Measurements from ENCODE around the gene PIP5K1B. TPM values are rescaled to one million over a fixed set of nuclear protein-coding genes. Genes with fewer than 3 reads are reported as not detected.

Gene PIP5K1B
- total RNA-seq, 1 donor from 2014 or later, result 2.1 TPM

GRCh38 chr9:68998812-68999211 lies 293.8 kb downstream of the PIP5K1B start:
- H3K4me3 ChIP-seq (ENCODE audit: low read length in 3 of 3), result no peak overlapping the region
- H3K9ac ChIP-seq (ENCODE audit: low read depth in 1 of 3, low read length in 3 of 3), result no peak overlapping the region
- H3K27me3 ChIP-seq (ENCODE audit: control insufficient read depth in 3 of 3, insufficient read depth in 3 of 3, low read length in 3 of 3), result no peaks in the 10 kb centered on the region
- H3K36me3 ChIP-seq (ENCODE audit: control insufficient read depth in 3 of 3, insufficient read depth in 3 of 3, low read length in 3 of 3), result no peaks in the 10 kb centered on the region
- peaks cover 0 to 4% (median 0%) of the 10 kb centered on the region in 3 donors for H3K4me1 ChIP-seq (ENCODE audit: control insufficient read depth in 3 of 3, insufficient read depth in 3 of 3, low read length in 3 of 3)
- H3K9me3 ChIP-seq (ENCODE audit: control insufficient read depth in 3 of 3, low read length in 3 of 3), result no peaks in the 10 kb centered on the region
- H3K27ac ChIP-seq (ENCODE audit: low read depth, low read length), result no peak overlapping the region

GRCh38 chr9:68999393-69000105 lies 294.5 kb downstream of the PIP5K1B start:
- peaks cover 0 to 4% (median 0%) of the 10 kb centered on the region in 3 donors for H3K4me1 ChIP-seq (ENCODE audit: control insufficient read depth in 3 of 3, insufficient read depth in 3 of 3, low read length in 3 of 3)
- H3K27me3 ChIP-seq (ENCODE audit: control insufficient read depth in 3 of 3, insufficient read depth in 3 of 3, low read length in 3 of 3), result no peaks in the 10 kb centered on the region
- H3K27ac ChIP-seq (ENCODE audit: low read depth, low read length), result no peak overlapping the region
- no peaks in the 10 kb centered on the region for H3K36me3 ChIP-seq (ENCODE audit: control insufficient read depth in 3 of 3, insufficient read depth in 3 of 3, low read length in 3 of 3)
- H3K9me3 ChIP-seq (ENCODE audit: control insufficient read depth in 3 of 3, low read length in 3 of 3), result no peaks in the 10 kb centered on the region
- H3K9ac ChIP-seq (ENCODE audit: low read depth in 1 of 3, low read length in 3 of 3), result no peak overlapping the region
- no peak overlapping the region for H3K4me3 ChIP-seq (ENCODE audit: low read length in 3 of 3)

GRCh38 chr9:69001921-69002320 lies 296.9 kb downstream of the PIP5K1B start:
- Histone ChIP-seq H3K4me1 (ENCODE audit: control insufficient read depth in 3 of 3, insufficient read depth in 3 of 3, low read length in 3 of 3) (peaks cover 0 to 4% (median 0%) of the 10 kb centered on the region in 3 donors), H3K27me3 (ENCODE audit: control insufficient read depth in 3 of 3, insufficient read depth in 3 of 3, low read length in 3 of 3) (no peaks in the 10 kb centered on the region), H3K9me3 (ENCODE audit: control insufficient read depth in 3 of 3, low read length in 3 of 3) (no peaks in the 10 kb centered on the region), H3K27ac (ENCODE audit: low read depth, low read length) (no peak overlapping the region), H3K9ac (ENCODE audit: low read depth in 1 of 3, low read length in 3 of 3) (no peak overlapping the region), H3K36me3 (ENCODE audit: control insufficient read depth in 3 of 3, insufficient read depth in 3 of 3, low read length in 3 of 3) (no peaks in the 10 kb centered on the region), H3K4me3 (ENCODE audit: low read length in 3 of 3) (no peak overlapping the region)

GRCh38 chr9:69003051-69003450 lies 298.0 kb downstream of the PIP5K1B start:
- no peaks in the 10 kb centered on the region for H3K9me3 ChIP-seq (ENCODE audit: control insufficient read depth in 3 of 3, low read length in 3 of 3)
- no peaks in the 10 kb centered on the region for H3K36me3 ChIP-seq (ENCODE audit: control insufficient read depth in 3 of 3, insufficient read depth in 3 of 3, low read length in 3 of 3)
- H3K9ac ChIP-seq (ENCODE audit: low read depth in 1 of 3, low read length in 3 of 3), result no peak overlapping the region
- H3K4me3 ChIP-seq (ENCODE audit: low read length in 3 of 3), result no peak overlapping the region
- H3K27me3 ChIP-seq (ENCODE audit: control insufficient read depth in 3 of 3, insufficient read depth in 3 of 3, low read length in 3 of 3), result no peaks in the 10 kb centered on the region
- H3K27ac ChIP-seq (ENCODE audit: low read depth, low read length), result no peak overlapping the region
- H3K4me1 ChIP-seq (ENCODE audit: control insufficient read depth in 3 of 3, insufficient read depth in 3 of 3, low read length in 3 of 3), result peaks cover 0 to 4% (median 0%) of the 10 kb centered on the region in 3 donors

- Histone ChIP-seq H3K9me3 (ENCODE audit: control insufficient read depth in 3 of 3, low read length in 3 of 3) (no peaks in the 10 kb centered on the region), H3K36me3 (ENCODE audit: control insufficient read depth in 3 of 3, insufficient read depth in 3 of 3, low read length in 3 of 3) (no peaks in the 10 kb centered on the region), H3K27ac (ENCODE audit: low read depth, low read length) (no peak overlapping the region), H3K27me3 (ENCODE audit: control insufficient read depth in 3 of 3, insufficient read depth in 3 of 3, low read length in 3 of 3) (no peaks in the 10 kb centered on the region), H3K9ac (ENCODE audit: low read depth in 1 of 3, low read length in 3 of 3) (no peak overlapping the region), H3K4me3 (ENCODE audit: low read length in 3 of 3) (no peak overlapping the region), H3K4me1 (ENCODE audit: control insufficient read depth in 3 of 3, insufficient read depth in 3 of 3, low read length in 3 of 3) (no peaks in the 10 kb centered on the region)
Measured at GRCh38 chr9:69004836-69005235, 299.8 kb downstream of the PIP5K1B start.

- no peaks in the 10 kb centered on the region for H3K27me3 ChIP-seq (ENCODE audit: control insufficient read depth in 3 of 3, insufficient read depth in 3 of 3, low read length in 3 of 3)
- H3K9me3 ChIP-seq (ENCODE audit: control insufficient read depth in 3 of 3, low read length in 3 of 3), result no peaks in the 10 kb centered on the region
- no peaks in the 10 kb centered on the region for H3K4me1 ChIP-seq (ENCODE audit: control insufficient read depth in 3 of 3, insufficient read depth in 3 of 3, low read length in 3 of 3)
- no peak overlapping the region for H3K27ac ChIP-seq (ENCODE audit: low read depth, low read length)
- H3K4me3 ChIP-seq (ENCODE audit: low read length in 3 of 3), result no peak overlapping the region
- H3K9ac ChIP-seq (ENCODE audit: low read depth in 1 of 3, low read length in 3 of 3), result no peak overlapping the region
- H3K36me3 ChIP-seq (ENCODE audit: control insufficient read depth in 3 of 3, insufficient read depth in 3 of 3, low read length in 3 of 3), result no peaks in the 10 kb centered on the region
Measured at GRCh38 chr9:69009708-69010107, 304.7 kb downstream of the PIP5K1B start.

- Histone ChIP-seq H3K9me3 (ENCODE audit: control insufficient read depth in 3 of 3, low read length in 3 of 3) (no peaks in the 10 kb centered on the region), H3K36me3 (ENCODE audit: control insufficient read depth in 3 of 3, insufficient read depth in 3 of 3, low read length in 3 of 3) (no peaks in the 10 kb centered on the region), H3K27me3 (ENCODE audit: control insufficient read depth in 3 of 3, insufficient read depth in 3 of 3, low read length in 3 of 3) (no peaks in the 10 kb centered on the region), H3K9ac (ENCODE audit: low read depth in 1 of 3, low read length in 3 of 3) (no peak overlapping the region), H3K4me3 (ENCODE audit: low read length in 3 of 3) (no peak overlapping the region), H3K4me1 (ENCODE audit: control insufficient read depth in 3 of 3, insufficient read depth in 3 of 3, low read length in 3 of 3) (no peaks in the 10 kb centered on the region), H3K27ac (ENCODE audit: low read depth, low read length) (no peak overlapping the region)
Measured at GRCh38 chr9:69012696-69013381, 307.8 kb downstream of the PIP5K1B start.

- H3K9ac ChIP-seq (ENCODE audit: low read depth in 1 of 3, low read length in 3 of 3), result no peak overlapping the region
- no peaks in the 10 kb centered on the region for H3K36me3 ChIP-seq (ENCODE audit: control insufficient read depth in 3 of 3, insufficient read depth in 3 of 3, low read length in 3 of 3)
- H3K27me3 ChIP-seq (ENCODE audit: control insufficient read depth in 3 of 3, insufficient read depth in 3 of 3, low read length in 3 of 3), result no peaks in the 10 kb centered on the region
- H3K4me3 ChIP-seq (ENCODE audit: low read length in 3 of 3), result no peak overlapping the region
- no peaks in the 10 kb centered on the region for H3K4me1 ChIP-seq (ENCODE audit: control insufficient read depth in 3 of 3, insufficient read depth in 3 of 3, low read length in 3 of 3)
- no peak overlapping the region for H3K27ac ChIP-seq (ENCODE audit: low read depth, low read length)
- H3K9me3 ChIP-seq (ENCODE audit: control insufficient read depth in 3 of 3, low read length in 3 of 3), result no peaks in the 10 kb centered on the region
Measured at GRCh38 chr9:69013382-69013727, 308.3 kb downstream of the PIP5K1B start.

- H3K36me3 ChIP-seq (ENCODE audit: control insufficient read depth in 3 of 3, insufficient read depth in 3 of 3, low read length in 3 of 3), result no peaks in the 10 kb centered on the region
- no peak within 1 kb of the TSS for H3K9ac ChIP-seq (ENCODE audit: low read depth in 1 of 3, low read length in 3 of 3)
- no peaks in the 10 kb centered on the region for H3K4me1 ChIP-seq (ENCODE audit: control insufficient read depth in 3 of 3, insufficient read depth in 3 of 3, low read length in 3 of 3)
- H3K9me3 ChIP-seq (ENCODE audit: control insufficient read depth in 3 of 3, low read length in 3 of 3), result no peaks in the 10 kb centered on the region
- no peak within 1 kb of the TSS for H3K27ac ChIP-seq (ENCODE audit: low read depth, low read length)
- no peaks in the 10 kb centered on the region for H3K27me3 ChIP-seq (ENCODE audit: control insufficient read depth in 3 of 3, insufficient read depth in 3 of 3, low read length in 3 of 3)
- H3K4me3 ChIP-seq (ENCODE audit: low read length in 3 of 3), result no peak within 1 kb of the TSS
Measured at GRCh38 chr9:69014013-69014412, 309.0 kb downstream of the PIP5K1B start, which contains the start of gene PRKACG. TSS of gene PRKACG (minus strand) at chr9:69014113. CDS start at chr9:69014092, 21 bp downstream.

Measured in skeletal muscle tissue (tissue), 4 donors.